HG02623 (cell line): ENCODE results near the gene NOPCHAP1.
A peak's percentile ranks its signal among the peaks of the same experiment; 100 is the strongest.
"Not testable (repeated sequence)": the region's sequence is repeated elsewhere in the genome, so short reads cannot be mapped to it uniquely, and the experiment has no call there.

Experiments used
- ATAC-seq: cut with Tn5 transposase; IDR thresholded peaks from one replicate; pipeline ENCODE4 v1.9.1; 2021; ENCODE audit warnings: moderate library complexity; ENCODE audit not compliant: unreplicated experiment

Gene NOPCHAP1

DNA sequence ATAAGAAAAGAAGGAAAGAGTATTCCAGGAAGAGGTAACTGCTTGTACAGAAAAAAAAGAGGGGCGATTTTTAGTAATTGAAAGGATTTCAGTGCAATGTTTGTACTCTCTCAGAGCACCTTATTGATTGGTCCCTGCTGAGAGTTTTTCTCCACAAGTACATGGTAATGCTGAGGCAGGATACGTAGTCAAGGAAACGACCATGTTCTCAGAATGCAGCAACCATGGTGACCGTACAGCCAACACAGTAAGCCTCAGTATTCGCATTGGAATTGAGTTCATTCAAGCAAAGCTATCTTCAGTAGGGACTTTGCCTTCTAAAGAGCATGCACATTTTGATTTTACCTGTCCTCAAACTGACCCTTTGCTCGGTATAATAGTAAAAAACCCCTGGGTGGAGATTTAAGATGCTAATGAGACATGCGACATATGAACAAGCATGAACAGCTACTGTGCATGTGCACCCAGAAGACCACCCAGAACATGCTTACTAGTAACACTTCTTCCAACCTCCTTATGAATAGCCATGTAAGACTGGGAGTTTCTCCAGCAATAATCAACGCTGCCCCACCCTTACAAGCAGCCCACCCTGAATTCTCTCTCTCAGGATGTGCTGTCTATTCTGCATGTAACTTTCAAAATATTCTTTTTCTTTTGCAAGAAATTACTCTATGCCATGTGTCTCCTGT, 21.8 kb upstream of the NOPCHAP1 start:
- no peak for ATAC-seq

DNA sequence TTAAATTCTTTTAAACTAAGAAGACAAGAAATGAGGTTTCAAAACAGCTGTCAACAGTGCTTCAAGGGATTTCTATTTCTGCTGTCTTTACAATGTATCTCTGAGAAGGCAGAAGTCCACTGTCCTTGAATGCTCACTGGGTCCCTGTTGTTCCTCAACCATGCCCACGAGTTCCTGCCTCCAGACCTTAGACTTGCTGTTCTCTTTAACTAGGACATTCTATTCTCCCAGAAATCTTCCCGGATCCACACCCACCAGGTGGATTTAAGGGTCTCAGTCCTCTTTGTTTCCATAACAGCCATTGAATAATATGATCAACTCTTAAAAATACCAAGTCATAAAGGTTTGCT, 21.3 kb upstream of the NOPCHAP1 start:
- no peak for ATAC-seq

DNA sequence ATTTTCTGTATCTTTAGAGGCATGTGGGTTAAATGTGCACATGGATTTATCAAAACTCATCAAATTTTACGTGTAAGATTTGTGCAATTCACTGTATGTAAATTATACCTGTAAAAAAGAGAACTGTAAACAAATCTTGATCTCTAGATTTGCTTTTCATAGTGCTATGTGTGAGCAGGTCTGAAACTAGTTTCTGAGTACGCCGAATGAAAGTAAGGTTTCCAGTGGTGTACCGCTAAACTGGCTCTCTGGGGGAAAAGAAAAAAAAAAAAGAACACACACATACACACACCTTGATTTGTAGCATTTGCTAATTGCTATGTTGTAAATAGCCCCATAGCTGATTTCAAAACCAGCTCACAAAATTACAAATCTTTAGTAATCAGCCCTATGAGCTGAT, 19.4 kb upstream of the NOPCHAP1 start:
- peak; percentile 78 for ATAC-seq

DNA sequence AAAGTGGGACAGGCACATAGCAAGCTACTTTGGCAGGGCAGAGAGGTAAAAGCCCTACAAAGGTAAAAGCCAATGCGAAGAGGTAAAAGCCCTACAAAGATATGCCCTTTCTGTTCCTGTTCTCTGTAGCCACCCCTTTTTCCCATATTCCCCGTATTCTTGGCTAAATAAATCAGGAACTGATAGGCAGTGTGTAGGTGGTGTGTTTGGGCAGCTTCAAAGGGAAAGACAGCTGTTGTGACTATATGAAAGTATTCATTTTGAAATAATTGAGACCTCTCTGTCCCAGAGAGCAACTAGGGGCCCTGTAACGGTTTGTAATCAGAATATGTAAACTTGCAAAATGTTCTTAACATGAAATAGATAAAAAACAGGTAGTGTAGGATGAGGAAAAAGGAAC, 16.8 kb upstream of the NOPCHAP1 start:
- no peak for ATAC-seq

DNA sequence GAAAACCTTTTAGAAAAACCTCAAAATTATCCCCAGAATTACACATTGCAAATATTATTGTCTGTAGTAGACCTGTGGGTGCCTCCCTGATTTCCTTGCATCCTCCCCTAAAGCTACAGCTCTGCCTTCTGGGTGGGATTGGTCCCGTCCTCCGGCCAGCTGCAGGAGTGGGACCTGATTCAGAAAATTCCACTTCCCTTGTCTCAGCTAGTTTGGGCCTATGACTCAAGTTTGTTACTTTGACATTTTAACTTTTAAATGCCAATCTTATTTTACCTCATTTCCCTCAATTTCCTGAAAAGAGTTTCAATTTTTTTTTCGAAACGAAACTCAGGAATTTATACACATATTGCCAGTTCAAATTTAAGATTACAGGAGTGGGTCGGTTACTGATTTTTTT, 14.8 kb upstream of the NOPCHAP1 start:
- ATAC-seq, result no peak

DNA sequence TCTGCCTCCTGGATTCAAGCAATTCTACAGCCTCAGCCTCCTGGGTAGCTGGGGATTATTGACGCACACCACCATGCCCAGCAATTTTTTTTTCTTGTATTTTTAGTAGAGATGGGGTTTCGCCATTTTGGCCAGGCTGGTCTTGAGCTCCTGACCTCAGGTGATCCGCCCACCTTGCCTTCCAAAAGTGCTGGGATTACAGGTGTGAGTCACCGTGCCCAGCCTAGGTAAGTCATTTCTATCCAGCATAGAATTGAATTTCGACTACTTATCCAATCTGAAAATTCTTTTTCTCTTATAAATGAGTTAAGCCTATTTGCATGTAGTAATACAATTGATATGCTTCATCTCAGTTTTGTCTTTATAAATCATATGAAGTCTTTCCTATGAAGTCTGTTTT, 12.9 kb upstream of the NOPCHAP1 start:
- no peak for ATAC-seq

DNA sequence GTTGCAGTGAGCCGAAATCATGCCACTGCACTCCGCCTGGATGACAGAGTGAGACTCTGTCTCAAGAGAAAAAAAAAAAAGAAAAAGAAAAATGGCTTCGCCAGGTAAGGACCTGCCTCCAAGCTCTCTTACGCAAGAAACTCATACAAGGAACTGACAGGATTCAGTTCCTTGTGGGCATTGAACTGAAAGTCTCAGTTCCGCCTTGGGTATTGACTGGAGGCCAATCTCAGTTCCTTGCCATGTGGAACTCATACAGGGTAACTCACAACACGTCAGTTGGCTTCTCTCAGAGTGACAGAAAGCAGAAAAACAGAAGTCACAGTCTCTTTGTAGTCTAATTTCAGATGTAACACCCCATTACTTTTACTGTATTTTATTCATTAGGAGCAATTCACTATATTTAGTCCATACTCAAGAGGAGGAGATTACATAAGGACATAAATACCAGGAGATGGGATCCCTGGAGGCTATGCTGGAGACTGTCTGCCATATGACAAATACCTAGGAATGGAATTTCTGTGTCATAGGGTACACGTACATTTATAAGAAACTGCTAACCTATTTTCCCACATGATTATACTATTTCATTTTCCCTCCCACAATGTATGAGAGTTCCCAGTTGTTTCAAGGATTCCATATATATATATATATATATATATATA, 11.4 kb upstream of the NOPCHAP1 start:
- peak; percentile 97 for ATAC-seq

DNA sequence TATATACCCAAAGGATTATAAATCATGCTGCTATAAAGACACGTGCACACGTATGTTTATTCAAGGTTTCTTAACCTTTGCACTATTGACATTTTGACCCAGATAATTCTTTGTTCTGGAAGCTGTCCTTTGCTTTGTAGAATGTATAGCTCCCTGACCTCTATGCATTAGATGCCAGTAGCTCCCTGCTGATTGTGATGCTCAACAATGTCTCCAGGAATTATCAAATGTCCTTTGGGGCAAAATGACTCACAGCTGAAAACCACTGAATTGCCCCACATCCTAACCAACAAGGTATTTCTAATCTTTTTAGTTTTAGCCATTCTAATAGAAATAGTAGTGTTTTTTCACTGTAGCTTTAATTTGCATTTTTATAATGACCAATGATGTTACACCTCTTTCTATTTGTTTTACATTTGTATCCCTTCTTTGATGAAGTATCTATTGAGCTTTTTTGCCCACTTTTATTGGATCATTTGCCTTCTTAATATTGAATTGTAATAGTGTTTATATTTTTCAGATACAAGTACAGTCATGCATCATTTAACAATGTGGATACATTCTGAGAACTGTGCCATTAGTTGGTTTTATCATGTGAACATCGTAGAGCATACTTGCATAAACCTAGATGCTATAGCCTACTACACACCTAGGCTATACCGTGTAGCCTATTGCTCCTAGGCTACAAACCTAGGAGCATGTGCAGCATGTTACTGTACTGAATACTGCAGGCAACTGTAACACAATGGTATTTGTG, 10.4 kb upstream of the NOPCHAP1 start:
- no peak for ATAC-seq

DNA sequence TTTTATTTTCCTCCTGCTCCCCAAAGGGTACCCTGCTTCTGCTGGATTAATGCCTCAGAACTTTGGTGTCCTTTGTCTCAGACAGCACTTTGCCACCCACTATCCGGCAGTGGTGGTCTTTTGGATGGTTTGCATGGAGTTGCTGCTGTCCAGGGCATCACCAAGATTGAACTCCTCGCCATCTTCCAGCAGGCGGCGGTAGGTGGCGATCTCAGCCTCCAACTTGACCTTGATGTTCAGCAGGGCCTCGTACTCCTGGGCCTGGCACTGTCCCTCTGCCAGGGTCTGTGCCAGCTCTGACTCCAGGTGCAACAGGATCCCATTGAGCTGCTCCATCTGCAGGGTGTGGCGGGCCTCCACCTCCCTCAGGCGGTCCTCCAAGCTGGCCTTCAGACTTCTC, 9.4 kb upstream of the NOPCHAP1 start:
- ATAC-seq, result no peak

DNA sequence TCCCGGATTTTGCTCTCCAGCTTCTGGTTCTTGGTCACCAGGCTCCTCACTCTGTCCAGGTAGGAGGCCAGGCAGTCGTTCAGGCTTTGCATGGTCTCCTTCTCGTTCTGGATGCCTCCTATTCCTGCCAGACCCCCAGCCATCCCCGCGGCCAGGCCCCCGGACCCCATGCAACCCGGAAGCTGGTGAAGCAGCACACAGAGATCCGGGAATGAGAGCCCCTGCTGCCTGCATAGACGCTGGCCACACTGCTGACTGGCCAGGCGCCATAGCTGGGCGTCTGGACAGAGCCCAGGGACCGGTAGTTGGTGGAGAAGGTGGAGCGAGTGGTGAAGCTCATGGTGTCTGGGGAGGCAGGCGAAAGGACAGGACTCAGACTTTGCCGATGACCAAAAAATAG, 8.4 kb upstream of the NOPCHAP1 start:
- ATAC-seq, result not testable (repeated sequence)

DNA sequence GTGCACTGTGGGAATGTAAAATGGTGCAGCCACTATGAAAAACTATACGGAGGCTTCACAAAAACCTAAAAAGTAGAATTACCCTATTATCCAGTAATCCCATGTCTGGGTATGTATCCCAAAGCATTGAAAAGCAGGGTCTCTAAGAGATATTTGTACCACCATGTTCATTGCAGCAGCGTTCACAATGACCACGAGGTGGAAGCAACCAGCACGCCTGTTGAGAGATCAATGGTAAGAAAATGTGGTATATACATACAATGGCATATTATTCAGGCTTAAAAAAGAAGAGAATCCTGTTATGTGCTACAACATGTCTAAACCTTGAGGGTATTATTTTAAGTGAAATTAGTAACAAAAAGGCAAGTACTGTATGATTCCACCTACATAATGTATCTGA, 910 bp upstream of the NOPCHAP1 start:
- no peak for ATAC-seq

DNA sequence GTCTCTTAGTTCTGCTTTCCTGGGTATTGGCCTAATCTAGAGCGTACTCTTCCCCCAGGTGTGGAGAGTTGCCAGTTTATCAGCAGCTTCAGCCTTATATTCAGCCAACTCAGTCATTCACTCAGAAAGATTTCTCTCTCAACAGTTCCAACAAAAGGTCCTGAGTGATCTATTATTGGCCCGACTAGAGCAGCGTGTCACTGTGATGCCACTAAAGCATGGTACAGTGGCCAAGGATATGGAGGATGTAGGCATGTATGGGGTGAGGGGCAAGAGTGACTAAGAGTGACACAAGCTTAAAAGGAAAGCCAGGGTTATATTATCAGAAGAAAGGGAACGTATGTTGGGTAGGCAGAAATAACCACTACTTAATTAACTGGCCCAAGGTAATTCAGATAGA, 4.8 kb downstream of the NOPCHAP1 start:
- no peak for ATAC-seq

DNA sequence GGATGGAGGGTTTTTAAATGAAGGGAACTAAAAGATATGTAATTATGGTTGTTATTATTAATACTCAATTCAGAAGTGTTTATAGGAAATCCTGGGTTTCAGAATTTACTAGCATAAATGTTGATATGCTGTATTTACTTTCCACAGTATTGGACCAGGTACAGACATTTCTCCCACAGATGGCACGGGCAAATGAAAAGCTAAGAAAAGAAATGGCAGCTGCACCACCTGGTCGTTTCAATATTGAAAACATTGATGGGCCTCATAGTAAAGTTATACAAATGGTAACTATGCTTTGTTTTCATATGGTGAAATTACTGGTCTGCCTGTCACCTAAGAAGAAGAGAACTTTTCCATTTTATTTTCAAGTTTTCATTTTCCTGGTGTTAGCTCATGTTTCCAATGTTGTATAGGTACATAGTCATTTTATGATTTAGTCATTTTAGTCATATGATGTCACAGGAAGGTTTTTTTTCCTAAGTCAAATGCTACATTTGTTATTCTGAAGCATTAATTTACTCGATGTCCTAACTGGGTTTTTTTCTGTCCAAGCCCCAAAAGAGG, 5.5 kb downstream of the NOPCHAP1 start:
- ATAC-seq, result no peak

DNA sequence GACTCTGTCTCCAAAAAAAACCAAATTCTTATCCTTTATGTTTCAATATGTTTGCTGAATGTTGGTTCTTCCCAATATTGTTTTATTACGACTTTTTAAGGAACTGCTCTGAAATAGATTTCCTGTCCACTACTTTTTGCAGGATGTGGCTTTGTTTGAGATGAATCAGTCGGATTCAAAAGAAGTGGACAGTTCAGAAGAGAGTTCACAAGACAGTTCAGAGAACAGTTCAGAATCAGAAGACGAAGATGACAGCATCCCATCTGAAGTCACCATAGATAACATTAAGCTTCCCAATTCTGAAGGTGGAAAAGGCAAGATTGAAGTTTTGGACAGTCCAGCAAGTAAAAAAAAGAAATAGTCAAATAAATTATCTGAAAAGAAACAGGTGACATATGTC, 8.2 kb downstream of the NOPCHAP1 start:
- ATAC-seq, result no peak

DNA sequence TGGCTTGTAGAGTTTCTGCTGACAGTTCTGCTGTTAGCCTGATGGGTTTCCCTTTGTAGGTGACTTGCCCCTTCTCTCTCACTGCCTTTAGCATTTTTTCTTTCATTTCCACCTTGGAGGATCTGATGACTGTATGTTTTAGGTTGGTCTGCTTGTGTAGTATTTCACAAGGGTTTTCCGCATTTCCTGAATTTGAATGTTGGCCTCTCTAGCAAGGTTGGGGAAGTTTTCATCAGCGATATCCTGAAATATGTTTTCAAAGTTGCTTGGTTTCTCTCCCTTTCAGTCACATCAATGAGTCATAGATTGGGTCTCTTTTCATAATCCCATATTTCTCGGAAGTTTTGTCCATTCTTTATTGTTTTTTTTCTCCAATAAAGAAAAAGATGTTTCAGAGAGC, 11.4 kb downstream of the NOPCHAP1 start:
- ATAC-seq, result no peak

DNA sequence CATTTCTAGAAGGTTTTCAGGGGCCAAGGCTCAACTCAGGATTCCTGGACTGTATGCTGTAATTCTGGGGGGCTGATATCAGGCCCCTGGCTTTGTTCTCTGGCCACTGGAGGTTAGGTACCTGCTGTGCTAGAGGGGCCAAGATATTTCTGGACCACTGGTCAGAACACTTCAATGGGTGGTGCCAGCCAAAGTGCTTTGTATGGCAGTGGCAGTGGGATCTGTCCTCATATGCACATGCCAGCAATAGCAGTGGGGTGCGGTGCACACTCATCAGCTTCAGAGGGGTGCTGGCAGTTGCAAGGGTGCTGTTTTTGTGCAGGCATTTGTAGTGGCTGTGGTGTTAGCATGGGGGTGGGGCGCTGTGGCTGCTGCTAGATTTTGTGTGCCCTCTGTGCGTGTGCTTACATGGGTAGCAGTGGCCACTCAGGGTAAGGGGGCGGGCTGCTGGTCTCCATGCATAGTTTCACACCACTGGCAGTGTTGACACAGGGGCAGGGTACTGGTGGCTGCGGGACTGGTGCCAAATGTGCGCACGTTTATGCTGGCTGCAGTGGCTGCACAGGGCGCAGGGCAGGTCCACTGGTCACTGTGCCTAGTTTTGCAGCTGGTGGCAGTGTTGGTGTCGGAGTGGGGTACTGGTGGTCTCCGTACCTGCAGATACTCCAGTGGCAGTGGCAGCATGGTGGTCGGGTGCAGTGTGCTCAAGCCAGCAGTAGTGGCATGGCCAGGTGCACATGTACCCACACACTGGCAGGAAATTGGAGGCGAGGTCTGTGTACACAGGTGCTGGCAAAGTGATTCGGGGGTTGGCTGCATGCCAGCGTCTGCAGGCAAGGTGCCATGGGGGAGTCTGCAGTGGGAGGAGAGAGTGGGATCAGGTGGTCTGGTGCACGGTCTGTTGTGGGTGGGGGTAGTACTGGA, 12.6 kb downstream of the NOPCHAP1 start:
- ATAC-seq, result no peak

DNA sequence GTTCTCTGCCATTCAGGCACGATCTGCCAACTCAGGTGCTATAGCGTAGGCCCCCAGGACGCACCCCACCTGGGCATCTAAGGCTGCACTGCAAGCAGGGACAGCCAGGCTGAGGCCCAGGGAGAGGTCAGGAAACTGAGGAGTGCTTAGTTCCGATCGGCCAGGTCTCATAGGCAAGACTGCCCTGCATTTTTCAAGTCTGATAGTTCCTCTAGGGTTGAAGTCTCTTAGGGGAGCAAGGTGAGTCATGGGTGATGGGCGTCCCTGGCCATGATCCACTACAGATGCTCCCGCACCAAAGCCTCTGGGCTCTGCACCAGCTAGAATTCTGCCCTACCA, 13.2 kb downstream of the NOPCHAP1 start:
- no peak for ATAC-seq

DNA sequence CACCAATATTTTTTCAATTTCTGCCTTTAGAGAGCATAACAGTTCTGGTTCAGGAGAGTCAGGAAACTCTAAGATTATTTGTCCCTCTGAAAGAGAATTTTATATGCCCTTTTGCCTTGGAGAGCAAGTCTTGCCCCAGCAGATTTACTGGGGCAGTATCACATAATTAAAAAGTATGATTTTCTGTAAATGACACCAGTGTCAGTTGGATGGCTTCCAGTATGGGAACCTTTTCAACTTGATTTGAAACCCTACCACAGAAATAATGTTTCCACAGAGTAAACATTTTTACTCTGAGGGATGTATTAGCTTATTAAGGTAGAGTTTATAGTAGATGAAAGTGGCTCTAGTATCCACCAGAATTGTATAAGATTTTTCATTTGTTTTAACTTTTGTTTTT, 15.4 kb downstream of the NOPCHAP1 start:
- ATAC-seq, result no peak

DNA sequence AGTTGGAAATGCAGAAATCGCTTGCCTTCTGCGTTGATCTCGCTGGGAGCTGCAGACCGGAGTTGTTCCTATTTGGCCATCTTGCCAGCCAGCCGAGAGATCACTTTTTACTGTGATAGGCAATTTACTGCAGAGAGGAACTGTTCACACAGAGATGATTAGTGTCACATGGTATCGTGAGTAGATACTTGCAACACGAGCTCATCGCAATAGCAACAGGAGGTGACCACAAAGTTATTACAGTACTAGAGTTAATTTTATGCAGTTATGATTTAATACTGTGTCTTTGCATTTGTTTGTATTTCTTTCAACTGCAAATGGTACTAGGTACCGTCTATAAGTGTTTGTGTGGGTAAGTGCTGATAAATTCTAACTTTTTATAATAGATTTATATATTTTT, 27.8 kb downstream of the NOPCHAP1 start:
- ATAC-seq, result no peak

DNA sequence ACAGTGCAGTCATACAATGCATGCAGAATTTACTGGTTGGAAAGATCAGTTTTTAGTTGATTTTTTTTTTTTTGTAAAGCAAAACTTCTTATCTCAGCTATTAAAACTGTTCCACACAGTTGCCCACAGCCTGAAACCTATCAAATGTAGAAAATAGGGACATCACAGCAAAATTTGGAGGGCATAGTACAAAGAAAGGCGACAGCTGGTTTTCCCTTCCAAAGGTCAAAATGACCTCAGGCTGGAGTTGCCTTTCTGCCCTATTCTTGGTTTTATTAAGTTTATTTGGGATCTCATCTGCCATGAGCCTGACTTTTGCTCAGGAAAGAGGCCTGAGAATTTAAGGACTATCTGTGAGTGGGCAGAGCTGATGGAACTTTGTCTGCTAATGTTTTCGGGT, 28.5 kb downstream of the NOPCHAP1 start:
- no peak for ATAC-seq

DNA sequence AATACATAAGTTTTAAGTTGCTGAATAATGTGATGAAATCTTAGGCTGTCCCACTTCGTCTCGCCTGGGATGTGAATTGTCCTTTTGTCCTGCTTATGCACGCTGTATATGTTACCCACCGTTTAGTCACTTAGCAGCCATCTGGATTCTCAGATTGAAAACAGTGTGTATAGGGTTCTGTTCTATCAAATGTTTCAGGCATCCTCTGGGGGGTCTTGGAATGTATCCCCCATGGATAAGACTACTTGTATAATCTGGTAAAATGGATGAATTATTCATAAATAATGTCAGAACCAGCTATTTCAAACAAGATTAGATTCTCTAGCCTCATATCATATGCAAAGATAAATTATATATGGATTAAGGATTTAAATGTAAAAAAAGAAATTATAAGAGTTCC, 29.4 kb downstream of the NOPCHAP1 start:
- ATAC-seq, result no peak
